GM21381 (cell line): Measurements from ENCODE around the gene RRN3.
"Not testable (repeated sequence)": the region's sequence is repeated elsewhere in the genome, so short reads cannot be mapped to it uniquely, and the experiment has no call there.

Experiments
- ATAC-seq: cut with Tn5 transposase; IDR thresholded peaks from one replicate; pipeline ENCODE4 v1.9.1; 2021; ENCODE audit warnings: mild to moderate bottlenecking, moderate library complexity; ENCODE audit not compliant: unreplicated experiment

RRN3 gene

GRCh38 chr16:15053904-15054303 lies 40.2 kb downstream of the RRN3 start:
- no peak for ATAC-seq

GRCh38 chr16:15052747-15053476 lies 41.2 kb downstream of the RRN3 start:
- no peak for ATAC-seq

GRCh38 chr16:15051387-15051951 lies 42.6 kb downstream of the RRN3 start:
- ATAC-seq = no peak

- not testable (repeated sequence) for ATAC-seq
Measured at GRCh38 chr16:15050440-15050839, 43.6 kb downstream of the RRN3 start.

- no peak for ATAC-seq
Measured at GRCh38 chr16:15049581-15050180, 44.4 kb downstream of the RRN3 start.

GRCh38 chr16:15046692-15047376 lies 47.2 kb downstream of the RRN3 start:
- ATAC-seq = no peak

GRCh38 chr16:15045270-15045669 lies 48.8 kb downstream of the RRN3 start:
- ATAC-seq = not testable (repeated sequence)

- no peak for ATAC-seq
Measured at GRCh38 chr16:15044286-15044685, 49.8 kb downstream of the RRN3 start.

GRCh38 chr16:15043344-15043743 lies 50.7 kb downstream of the RRN3 start:
- ATAC-seq = no peak

- no peak for ATAC-seq
Measured at GRCh38 chr16:15041271-15042004, 52.6 kb downstream of the RRN3 start.

- ATAC-seq = no peak
Measured at GRCh38 chr16:15038689-15039088, 55.4 kb downstream of the RRN3 start.

GRCh38 chr16:15037745-15038144 lies 56.3 kb downstream of the RRN3 start:
- no peak for ATAC-seq

GRCh38 chr16:15037003-15037402 lies 57.1 kb downstream of the RRN3 start:
- no peak for ATAC-seq

GRCh38 chr16:15035163-15035729 lies 58.8 kb downstream of the RRN3 start:
- ATAC-seq = no peak

- no peak for ATAC-seq
Measured at GRCh38 chr16:15034266-15035162, 59.6 kb downstream of the RRN3 start.

- no peak for ATAC-seq
Measured at GRCh38 chr16:15033309-15033707, 60.8 kb downstream of the RRN3 start.

GRCh38 chr16:15032547-15033308 lies 61.3 kb downstream of the RRN3 start:
- no peak for ATAC-seq

GRCh38 chr16:15031586-15031985 lies 62.5 kb downstream of the RRN3 start:
- no peak for ATAC-seq

- ATAC-seq = no peak
Measured at GRCh38 chr16:15031179-15031578, 62.9 kb downstream of the RRN3 start.
